ENCODE results near the gene SYN1.

SYN1 gene

GRCh38 chrX:47610511-47610910, 9.1 kb downstream of the SYN1 start:
- Histone ChIP-seq H3K9me3 (ENCODE audit: control insufficient read depth, low read length) (peaks cover 25% of the 10 kb centered on the region), H2BK15ac (ENCODE audit: low read depth, poor library complexity, severe bottlenecking) (no peak overlapping the region), H3K18ac (ENCODE audit: low read depth in 1 of 2, low read length in 2 of 2) (no peak overlapping the region), H3K4me3 (ENCODE audit: insufficient read depth in 1 of 2, low read depth in 1 of 2, low read length in 2 of 2) (no peak overlapping the region), H3K27ac (ENCODE audit: low read length, poor library complexity, severe bottlenecking) (no peak overlapping the region), H3K9ac (ENCODE audit: low read length) (no peak overlapping the region), H3K4me2 (ENCODE audit: low read length, poor library complexity, severe bottlenecking) (no peak overlapping the region), H2BK5ac (ENCODE audit: low read depth, low read length, poor library complexity, severe bottlenecking) (no peak overlapping the region), H3K4ac (ENCODE audit: low read depth in 1 of 2, low read length in 2 of 2) (no peak overlapping the region), H3K27me3 (ENCODE audit: control insufficient read depth in 1 of 2, insufficient read depth in 1 of 2, low read length in 2 of 2) (peaks cover 4 to 65% of the 10 kb centered on the region in 2 experiments), H4K91ac (ENCODE audit: low read length) (no peak overlapping the region), H2AK5ac (ENCODE audit: low read length, severe bottlenecking) (no peak overlapping the region), H2BK120ac (ENCODE audit: low read depth, low read length) (no peak overlapping the region), H3K36me3 (ENCODE audit: control insufficient read depth in 1 of 2, insufficient read depth in 2 of 2, low read depth in 1 of 2, low read length in 2 of 2) (no peaks in the 10 kb centered on the region), H3K4me1 (ENCODE audit: control insufficient read depth, insufficient read depth, low read depth, low read length) (no peaks in the 10 kb centered on the region), H3K23ac (ENCODE audit: low read length in 2 of 2) (no peak overlapping the region), H4K8ac (ENCODE audit: low read length) (no peak overlapping the region), H3K79me1 (replicated peaks; ENCODE audit: low read length, poor library complexity, severe bottlenecking) (no peaks in the 10 kb centered on the region), H2BK12ac (ENCODE audit: low read length in 2 of 2) (no peak overlapping the region), H3K14ac (ENCODE audit: low read length in 2 of 2) (no peak overlapping the region), H2AFZ (ENCODE audit: low read depth, low read length) (no peak overlapping the region)
- 81% methylated on average over 4 of the region's 4 CpGs for WGBS
- DNase-seq: no peak

- WGBS: 69% methylated on average over 5 of the region's 9 CpGs
- Histone ChIP-seq H2AK5ac (ENCODE audit: low read length, severe bottlenecking) (no peak overlapping the region), H3K4me1 (ENCODE audit: control insufficient read depth, insufficient read depth, low read depth, low read length) (peaks cover 2% of the 10 kb centered on the region), H3K4ac (ENCODE audit: low read depth in 1 of 2, low read length in 2 of 2) (no peak overlapping the region), H2BK5ac (ENCODE audit: low read depth, low read length, poor library complexity, severe bottlenecking) (no peak overlapping the region), H2BK15ac (ENCODE audit: low read depth, poor library complexity, severe bottlenecking) (no peak overlapping the region), H3K14ac (ENCODE audit: low read length in 2 of 2) (no peak overlapping the region), H3K23ac (ENCODE audit: low read length in 2 of 2) (no peak overlapping the region), H2BK12ac (ENCODE audit: low read length in 2 of 2) (no peak overlapping the region), H2BK120ac (ENCODE audit: low read depth, low read length) (no peak overlapping the region), H3K36me3 (ENCODE audit: control insufficient read depth in 1 of 2, insufficient read depth in 2 of 2, low read depth in 1 of 2, low read length in 2 of 2) (no peaks in the 10 kb centered on the region), H3K4me3 (ENCODE audit: insufficient read depth in 1 of 2, low read depth in 1 of 2, low read length in 2 of 2) (no peak overlapping the region), H3K9me3 (ENCODE audit: control insufficient read depth, low read length) (peaks cover 15% of the 10 kb centered on the region), H3K9ac (ENCODE audit: low read length) (no peak overlapping the region), H4K8ac (ENCODE audit: low read length) (no peak overlapping the region), H2AFZ (ENCODE audit: low read depth, low read length) (no peak overlapping the region), H3K18ac (ENCODE audit: low read depth in 1 of 2, low read length in 2 of 2) (no peak overlapping the region), H3K27me3 (ENCODE audit: control insufficient read depth in 1 of 2, insufficient read depth in 1 of 2, low read length in 2 of 2) (peaks cover 12 to 59% of the 10 kb centered on the region in 2 experiments), H3K4me2 (ENCODE audit: low read length, poor library complexity, severe bottlenecking) (no peak overlapping the region), H4K91ac (ENCODE audit: low read length) (no peak overlapping the region), H3K79me1 (replicated peaks; ENCODE audit: low read length, poor library complexity, severe bottlenecking) (no peaks in the 10 kb centered on the region), H3K27ac (ENCODE audit: low read length, poor library complexity, severe bottlenecking) (no peak overlapping the region)
- no peak for DNase-seq
Measured at GRCh38 chrX:47608130-47608810, 11.4 kb downstream of the SYN1 start.

- Histone ChIP-seq H2BK15ac (ENCODE audit: low read depth, poor library complexity, severe bottlenecking) (no peak overlapping the region), H3K18ac (ENCODE audit: low read depth in 1 of 2, low read length in 2 of 2) (no peak overlapping the region), H3K4me1 (ENCODE audit: control insufficient read depth, insufficient read depth, low read depth, low read length) (peaks cover 2% of the 10 kb centered on the region), H3K36me3 (ENCODE audit: control insufficient read depth in 1 of 2, insufficient read depth in 2 of 2, low read depth in 1 of 2, low read length in 2 of 2) (no peaks in the 10 kb centered on the region), H2BK120ac (ENCODE audit: low read depth, low read length) (no peak overlapping the region), H3K4me3 (ENCODE audit: insufficient read depth in 1 of 2, low read depth in 1 of 2, low read length in 2 of 2) (no peak overlapping the region), H3K4me2 (ENCODE audit: low read length, poor library complexity, severe bottlenecking) (no peak overlapping the region), H3K9ac (ENCODE audit: low read length) (no peak overlapping the region), H2AFZ (ENCODE audit: low read depth, low read length) (no peak overlapping the region), H2AK5ac (ENCODE audit: low read length, severe bottlenecking) (no peak overlapping the region), H3K23ac (ENCODE audit: low read length in 2 of 2) (no peak overlapping the region), H3K14ac (ENCODE audit: low read length in 2 of 2) (no peak overlapping the region), H3K79me1 (replicated peaks; ENCODE audit: low read length, poor library complexity, severe bottlenecking) (no peaks in the 10 kb centered on the region), H3K27me3 (ENCODE audit: control insufficient read depth in 1 of 2, insufficient read depth in 1 of 2, low read length in 2 of 2) (peaks cover 12 to 51% of the 10 kb centered on the region in 2 experiments), H4K8ac (ENCODE audit: low read length) (no peak overlapping the region), H3K4ac (ENCODE audit: low read depth in 1 of 2, low read length in 2 of 2) (no peak overlapping the region), H2BK5ac (ENCODE audit: low read depth, low read length, poor library complexity, severe bottlenecking) (no peak overlapping the region), H3K9me3 (ENCODE audit: control insufficient read depth, low read length) (peaks cover 15% of the 10 kb centered on the region), H3K27ac (ENCODE audit: low read length, poor library complexity, severe bottlenecking) (no peak overlapping the region), H4K91ac (ENCODE audit: low read length) (no peak overlapping the region), H2BK12ac (ENCODE audit: low read length in 2 of 2) (no peak overlapping the region)
- peak; percentile 22 for DNase-seq
Measured at GRCh38 chrX:47607091-47607490, 12.6 kb downstream of the SYN1 start.

GRCh38 chrX:47605024-47605423, 14.6 kb downstream of the SYN1 start:
- peaks cover 2% of the 10 kb centered on the region for H3K4me1 ChIP-seq (ENCODE audit: control insufficient read depth, insufficient read depth, low read depth, low read length)
- H3K4me3 ChIP-seq (ENCODE audit: insufficient read depth in 1 of 2, low read depth in 1 of 2, low read length in 2 of 2): no peak overlapping the region
- H3K18ac ChIP-seq (ENCODE audit: low read depth in 1 of 2, low read length in 2 of 2): no peak overlapping the region
- H2BK12ac ChIP-seq (ENCODE audit: low read length in 2 of 2): no peak overlapping the region
- H4K8ac ChIP-seq (ENCODE audit: low read length): no peak overlapping the region
- H2BK5ac ChIP-seq (ENCODE audit: low read depth, low read length, poor library complexity, severe bottlenecking): no peak overlapping the region
- no peaks in the 10 kb centered on the region for H3K36me3 ChIP-seq (ENCODE audit: control insufficient read depth in 1 of 2, insufficient read depth in 2 of 2, low read depth in 1 of 2, low read length in 2 of 2)
- no peak overlapping the region for H2BK15ac ChIP-seq (ENCODE audit: low read depth, poor library complexity, severe bottlenecking)
- no peak overlapping the region for H2BK120ac ChIP-seq (ENCODE audit: low read depth, low read length)
- H3K79me1 ChIP-seq (replicated peaks; ENCODE audit: low read length, poor library complexity, severe bottlenecking): no peaks in the 10 kb centered on the region
- no peak overlapping the region for H2AFZ ChIP-seq (ENCODE audit: low read depth, low read length)
- no peak overlapping the region for H3K4me2 ChIP-seq (ENCODE audit: low read length, poor library complexity, severe bottlenecking)
- H3K9me3 ChIP-seq (ENCODE audit: control insufficient read depth, low read length): peaks cover 13% of the 10 kb centered on the region
- no peak overlapping the region for H3K23ac ChIP-seq (ENCODE audit: low read length in 2 of 2)
- DNase-seq: no peak
- H3K27me3 ChIP-seq (ENCODE audit: control insufficient read depth in 1 of 2, insufficient read depth in 1 of 2, low read length in 2 of 2): peaks cover 12 to 38% of the 10 kb centered on the region in 2 experiments
- no peak overlapping the region for H3K9ac ChIP-seq (ENCODE audit: low read length)
- H2AK5ac ChIP-seq (ENCODE audit: low read length, severe bottlenecking): no peak overlapping the region
- no peak overlapping the region for H3K4ac ChIP-seq (ENCODE audit: low read depth in 1 of 2, low read length in 2 of 2)
- H3K14ac ChIP-seq (ENCODE audit: low read length in 2 of 2): no peak overlapping the region
- no peak overlapping the region for H3K27ac ChIP-seq (ENCODE audit: low read length, poor library complexity, severe bottlenecking)
- WGBS: 91% methylated on average over 9 of the region's 9 CpGs
- no peak overlapping the region for H4K91ac ChIP-seq (ENCODE audit: low read length)

Measured in mesenchymal stem cell (in vitro differentiated cells and primary cell).